Heart right ventricle (tissue), 16 donors: Measurements from ENCODE around the gene IRGC. TPM values are rescaled to one million over a fixed set of nuclear protein-coding genes. Genes with fewer than 3 reads are reported as not detected.
A peak's percentile ranks its signal among the peaks of the same experiment; 100 is the strongest.

Experiments
- ATAC-seq, 8 donors: fragments of 200-7000 bp; cut with Tn5 transposase; one replicate each; pipeline ENCODE4 v1.9.1; 2020; ENCODE audit warnings: mild to moderate bottlenecking in 8 of 8, moderate library complexity in 8 of 8, moderate number of reproducible peaks in 1 of 8
- DNase-seq, 2 donors: peaks; one replicate each; pipeline ENCODE4 v3.0.0-alpha.2; 2020
- H3K27ac ChIP-seq, 10 donors: fragments of 200-600 bp; sonication (generic) in 2 of 10; one replicate each; pipeline versions ENCODE4 v1.5.0 to v1.8.0; 2020 to 2022; ENCODE audit warnings: mild to moderate bottlenecking in 3 of 10
- H3K27me3 ChIP-seq, 7 donors: fragments of 200-600 bp; one replicate each; pipeline ENCODE4 v1.8.0; 2021 to 2022; ENCODE audit warnings: mild to moderate bottlenecking in 2 of 7
- H3K36me3 ChIP-seq, 9 donors: fragments of 200-600 bp; sonication (generic) in 1 of 9; one replicate each; pipeline versions ENCODE4 v1.5.0 to v1.8.0; 2020 to 2022; ENCODE audit warnings: mild to moderate bottlenecking in 2 of 9
- H3K4me1 ChIP-seq, 9 donors: fragments of 200-600 bp; sonication (generic) in 1 of 9; one replicate each; pipeline versions ENCODE4 v1.5.0 to v1.8.0; 2020 to 2022; ENCODE audit warnings: mild to moderate bottlenecking in 4 of 9
- H3K4me3 ChIP-seq, 10 donors: fragments of 200-600 bp; sonication (generic) in 2 of 10; one replicate each; pipeline versions ENCODE4 v1.5.0 to v1.8.0; 2020 to 2022; ENCODE audit warnings: mild to moderate bottlenecking in 7 of 10, moderate library complexity in 2 of 10
- H3K9me3 ChIP-seq, 11 donors: fragments of 200-600 bp in 10 of 11; sonication (generic) in 2 of 11; one replicate each; pipeline versions ENCODE4 v1.5.0 to v1.8.0; 2013 to 2022; ENCODE audit warnings: mild to moderate bottlenecking in 2 of 11, control low read depth in 1 of 11, moderate library complexity in 1 of 11
- WGBS, 2 donors: extraction: QIAGEN DNeasy Blood & Tissue Kit; methylation state at CpG; one replicate each; pipeline ENCODE4 v1.1.7; 2013; ENCODE audit warnings: inconsistent platforms in 1 of 2; 5-methylcytosine and 5-hydroxymethylcytosine counted together
- intact Hi-C, 10 donors: fragments of 100-400 bp; cut with DNase I; formaldehyde crosslinking; loops; one replicate each; pipeline versions ENCODE4 v1.11.1 to v1.14.2; 2022
- polyA plus RNA-seq, 2 donors: library from polyadenylated mRNA; stranded (reverse); fragments of 200-250 nt; gene quantifications; one replicate each; pipeline ENCODE4 v1.2.3, GENCODE V29; 2013
- total RNA-seq, 10 donors: library from RNA; stranded (reverse); fragmentation: NEBNext Ultra II Directional in 3 of 10; extraction: Animal tissue kit (Norgen Biotek cat#: 25700) in 3 of 10; gene quantifications; one replicate each; pipeline versions ENCODE4 v1.2.1 to v1.2.4, GENCODE V29; 2021 to 2023
- TF ChIP-seq, protein P1 (sequence below), 9 donors: fragments of 200-600 bp; sonication (generic) in 2 of 9; IDR thresholded peaks; one replicate each; pipeline versions ENCODE4 v1.5.0 to v1.8.0; 2021 to 2022; ENCODE audit warnings: antibody characterized with exemption in 9 of 9, mild to moderate bottlenecking in 5 of 9, moderate library complexity in 1 of 9
- donor health status: Arrhythmogenic right ventricular cardiomyopathy.
- donor health status: ischemic (EF 13 %, LVEDD 7.1; RV severe dilation, severe dysfunction).
- donor health status: healthy with polysubstance abuse.
- donor health status: DM: no; HTN: yes; CAD: no.
- donor health status: DM: no; HTN: no; CAD: no.
- donor health status: ischemic (EF 25% LVEDD 6.9; RV normal size, moderate dysfunction).
- donor health status: ischemic (EF 25% LVEDD 5.7; RV mildly dilated, moderate dysfunction).
- donor health status: healthy.
- donor health status: DM: yes; HTN: yes; CAD: no.
- donor health status: Ischemic cardiomyopathy.
- donor health status: ischemic (EF 35%, LVEDD 5.7; RV mildly dilated, moderate dysfunction).
- donor health status: nonischemic (EF 11% LVEDD 7.7; RV severe dilation, severe dysfunction).
- donor health status: DM: yes; HTN: yes; CAD: no.
- donor health status: PGD.
- donor health status: ischemic (EF 29% LVEDD 5.4; RV normal size, mild dysfunction).
- donor health status: nonischemic (EF 23%, LVEDD 6.1; RV moderate dilation, normal function).

The IRGC gene
- total and polyA plus RNA-seq, 12 donors, result not detected

DNA sequence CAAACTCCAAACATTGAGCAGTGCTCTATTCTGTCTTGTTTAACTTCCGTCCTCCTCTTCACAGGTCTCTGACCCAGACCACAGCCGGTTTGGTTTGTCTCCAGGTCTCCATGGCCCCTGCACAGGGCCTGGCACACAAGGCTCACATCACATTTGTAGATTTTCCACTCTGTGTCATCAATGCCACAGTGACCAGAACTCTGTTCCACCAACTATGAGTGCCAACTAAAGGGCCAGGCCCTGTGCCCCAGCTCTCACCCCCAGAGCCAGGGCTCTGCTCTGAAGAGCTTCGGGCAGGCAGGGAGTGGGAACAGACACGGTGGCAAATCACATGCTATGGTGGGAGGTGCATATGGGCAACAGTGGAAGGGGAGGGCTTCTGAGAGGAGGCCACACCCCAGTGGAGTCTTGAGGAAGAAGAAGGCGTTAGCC lies 22.9 kb downstream of the IRGC start:
- H3K27me3 ChIP-seq, result no peaks in the 10 kb centered on the region
- peaks cover 0 to 19% (median 0%) of the 10 kb centered on the region in 9 donors for H3K4me1 ChIP-seq
- H3K27ac ChIP-seq, result peak overlapping the region in 1 of 10 donors; percentile 35
- H3K36me3 ChIP-seq, result peaks cover 4 to 100% (median 58%) of the 10 kb centered on the region in 9 donors
- 60 to 63% methylated on average over 5 of the region's 5 CpGs for WGBS, 2 donors
- ATAC-seq (peak in 3 of 8 donors; percentile 30 to 43 (median 34)), DNase-seq (no peak)
- intact Hi-C loops, result no loop called here
- TF ChIP-seq, protein P1, sequence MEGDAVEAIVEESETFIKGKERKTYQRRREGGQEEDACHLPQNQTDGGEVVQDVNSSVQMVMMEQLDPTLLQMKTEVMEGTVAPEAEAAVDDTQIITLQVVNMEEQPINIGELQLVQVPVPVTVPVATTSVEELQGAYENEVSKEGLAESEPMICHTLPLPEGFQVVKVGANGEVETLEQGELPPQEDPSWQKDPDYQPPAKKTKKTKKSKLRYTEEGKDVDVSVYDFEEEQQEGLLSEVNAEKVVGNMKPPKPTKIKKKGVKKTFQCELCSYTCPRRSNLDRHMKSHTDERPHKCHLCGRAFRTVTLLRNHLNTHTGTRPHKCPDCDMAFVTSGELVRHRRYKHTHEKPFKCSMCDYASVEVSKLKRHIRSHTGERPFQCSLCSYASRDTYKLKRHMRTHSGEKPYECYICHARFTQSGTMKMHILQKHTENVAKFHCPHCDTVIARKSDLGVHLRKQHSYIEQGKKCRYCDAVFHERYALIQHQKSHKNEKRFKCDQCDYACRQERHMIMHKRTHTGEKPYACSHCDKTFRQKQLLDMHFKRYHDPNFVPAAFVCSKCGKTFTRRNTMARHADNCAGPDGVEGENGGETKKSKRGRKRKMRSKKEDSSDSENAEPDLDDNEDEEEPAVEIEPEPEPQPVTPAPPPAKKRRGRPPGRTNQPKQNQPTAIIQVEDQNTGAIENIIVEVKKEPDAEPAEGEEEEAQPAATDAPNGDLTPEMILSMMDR (IDR thresholded peaks at IDR 0.05), result no peak
- no peaks in the 10 kb centered on the region for H3K9me3 ChIP-seq
- H3K4me3 ChIP-seq, result no peak overlapping the region

DNA sequence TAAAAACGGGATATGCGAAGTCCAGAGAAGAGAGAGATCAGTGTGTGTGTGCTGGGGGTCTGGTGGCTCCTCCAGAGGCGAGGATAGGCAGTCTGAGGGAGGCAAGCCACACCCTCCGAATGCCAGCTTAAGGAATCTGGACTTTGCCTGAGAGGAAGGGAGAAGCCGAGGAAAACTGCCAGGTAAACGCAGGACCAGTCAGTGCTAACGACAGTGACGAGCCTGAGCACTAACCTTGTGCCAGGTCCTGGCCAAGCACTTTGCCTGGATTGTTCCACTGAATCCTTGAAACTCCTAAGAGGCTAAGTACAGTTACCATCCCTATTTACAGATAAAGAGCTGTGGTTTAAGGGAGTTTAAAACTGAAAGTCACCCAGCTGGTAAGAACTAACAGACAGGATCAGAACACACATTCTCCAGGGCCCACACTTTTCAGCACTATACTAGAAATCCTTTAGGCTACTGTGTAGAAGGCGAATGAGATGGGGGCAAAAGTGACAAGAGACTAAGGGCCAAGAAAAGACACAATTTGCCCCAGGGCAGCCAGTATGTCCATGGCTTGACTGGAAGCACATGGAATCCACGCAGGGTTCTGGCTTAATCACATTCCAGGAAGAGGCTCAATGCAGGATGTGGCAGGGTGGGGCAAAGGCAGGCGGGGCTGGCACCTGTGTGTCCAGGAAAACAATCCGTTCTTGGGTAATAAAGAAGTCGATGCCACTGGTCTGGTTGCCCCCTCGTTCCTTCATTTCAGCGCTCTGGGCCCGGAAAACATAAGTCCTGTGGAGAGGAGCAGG lies 23.8 kb downstream of the IRGC start:
- Histone ChIP-seq H3K27ac (peak overlapping the region in 3 of 10 donors; percentile 4 to 35 (median 26)), H3K4me1 (peaks cover 0 to 22% (median 0%) of the 10 kb centered on the region in 9 donors), H3K36me3 (peaks cover 4 to 100% (median 53%) of the 10 kb centered on the region in 9 donors), H3K9me3 (no peaks in the 10 kb centered on the region), H3K27me3 (no peaks in the 10 kb centered on the region), H3K4me3 (no peak overlapping the region)
- DNase-seq (no peak), ATAC-seq (no peak)
- intact Hi-C loops, result loop anchor here in 1 of 10 donors (2.0 kb wide), 1 partner anchor 35 kb away; no protein-coding TSS in a partner anchor
- 80 to 86% methylated on average over 16 of the region's 16 CpGs for WGBS, 2 donors
- TF ChIP-seq, protein P1 (IDR thresholded peaks at IDR 0.05), result no peak

DNA sequence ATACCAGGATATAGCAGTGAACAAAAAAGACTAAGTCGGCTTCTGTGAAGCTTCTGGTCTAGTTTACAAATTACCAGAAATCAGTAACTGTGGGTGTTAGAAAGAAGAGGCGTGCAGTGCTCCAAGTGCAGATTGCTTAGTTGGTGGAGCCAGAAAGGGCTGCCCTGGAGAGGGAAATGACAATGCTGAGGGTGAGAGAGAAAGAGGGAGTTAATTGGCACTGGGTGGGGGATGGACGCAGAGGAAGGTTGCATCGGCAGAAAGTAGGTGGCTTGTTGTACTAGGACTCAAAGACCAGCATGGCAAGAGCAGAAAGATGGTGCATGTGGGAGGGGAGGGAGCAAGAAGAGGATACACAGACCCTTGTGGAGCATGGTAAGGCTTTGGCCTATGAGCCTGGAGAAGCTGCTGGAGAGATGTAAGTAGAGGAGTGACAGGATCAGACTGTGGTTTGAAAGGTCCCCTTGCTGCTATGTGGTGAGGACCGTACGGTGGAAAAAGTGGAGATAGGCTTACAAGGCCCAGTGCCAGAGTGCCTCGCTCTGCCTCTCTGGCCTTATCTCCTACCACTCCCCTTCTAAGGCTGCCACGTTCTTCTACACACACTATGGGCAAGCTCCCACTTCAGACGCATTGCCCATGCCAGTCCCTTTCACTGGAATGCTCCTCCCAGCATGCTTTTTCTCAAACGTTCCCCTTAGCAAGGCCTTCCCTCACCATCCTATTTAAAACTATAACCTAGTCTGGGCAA lies 25.4 kb downstream of the IRGC start:
- intact Hi-C loops, result loop anchor here in 1 of 10 donors (2.0 kb wide), 1 partner anchor 34 kb away; no protein-coding TSS in a partner anchor
- DNase-seq, result peak in 1 of 2 donors; percentile 19
- H3K27ac ChIP-seq, result peak overlapping the region in 4 of 10 donors; percentile 19 to 50 (median 31)
- no peaks in the 10 kb centered on the region for H3K27me3 ChIP-seq
- H3K4me1 ChIP-seq, result peaks cover 0 to 32% (median 0%) of the 10 kb centered on the region in 9 donors
- TF ChIP-seq, protein P1 (IDR thresholded peaks at IDR 0.05), result no peak
- H3K4me3 ChIP-seq, result no peak overlapping the region
- WGBS, 2 donors, result 64 to 76% methylated on average over 10 of the region's 10 CpGs
- peak in 6 of 8 donors; percentile 28 to 91 (median 74) for ATAC-seq
- H3K36me3 ChIP-seq, result peaks cover 4 to 100% (median 46%) of the 10 kb centered on the region in 9 donors
- H3K9me3 ChIP-seq, result no peaks in the 10 kb centered on the region

DNA sequence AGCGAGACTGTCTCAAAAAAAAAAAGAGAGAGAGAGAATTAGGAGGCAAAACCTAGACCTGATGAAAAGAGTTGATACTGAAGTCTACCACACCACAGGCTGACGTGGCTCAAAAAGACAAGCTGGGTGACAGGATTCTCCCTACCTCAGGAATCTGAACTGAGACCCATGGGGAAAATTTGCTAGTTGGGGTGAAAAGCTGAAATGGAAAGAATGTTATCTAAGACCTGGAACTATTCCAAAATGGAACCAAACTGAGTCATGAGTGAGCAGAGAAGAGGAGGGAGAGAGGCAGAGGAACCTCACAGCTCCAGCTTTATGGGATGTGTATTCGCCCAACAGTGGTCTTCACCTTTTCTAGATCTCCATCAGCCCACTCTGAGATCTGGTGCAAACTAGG lies 27.2 kb downstream of the IRGC start:
- TF ChIP-seq, protein P1 (IDR thresholded peaks at IDR 0.05), result no peak
- Histone ChIP-seq H3K9me3 (no peaks in the 10 kb centered on the region), H3K36me3 (peaks cover 0 to 100% (median 43%) of the 10 kb centered on the region in 9 donors), H3K4me3 (no peak overlapping the region), H3K27me3 (no peaks in the 10 kb centered on the region), H3K27ac (peak overlapping the region in 1 of 10 donors; percentile 9), H3K4me1 (peaks cover 0 to 32% (median 0%) of the 10 kb centered on the region in 9 donors)
- no peak for ATAC-seq
- no peak for DNase-seq
- 84 to 89% methylated on average over 3 of the region's 3 CpGs for WGBS, 2 donors
- intact Hi-C loops, result no loop called here
